Transverse colon (tissue), 4 donors: Measurements from ENCODE around the gene USP24.

Experiments used
- CTCF ChIP-seq, 5 experiments: fragments of 200-600 bp in 3 of 5; fragments of 450-650 bp in 2 of 5; sonication (generic) in 3 of 5; IDR thresholded peaks; 1 replicate in 2 of 5; 2 replicates in 3 of 5; pipeline ENCODE4 v1.5.1; 2016 to 2017; ENCODE audit warnings: antibody characterized with exemption in 5 of 5, inconsistent platforms in 3 of 5, mild to moderate bottlenecking in 2 of 5, moderate library complexity in 1 of 5
- EP300 ChIP-seq: sonication (generic); formaldehyde crosslinking; IDR thresholded peaks from one replicate; pipeline ENCODE4 v1.6.1; 2017; ENCODE audit warnings: antibody characterized with exemption, low read depth
- POLR2A ChIP-seq: fragments of 450-650 bp; IDR thresholded peaks from one replicate; pipeline ENCODE4 v1.6.1; 2016; ENCODE audit warnings: antibody characterized with exemption, mild to moderate bottlenecking, moderate library complexity
- POLR2AphosphoS5 ChIP-seq, 3 donors: sonication (generic); formaldehyde crosslinking; IDR thresholded peaks; one replicate each; pipeline ENCODE4 v1.6.1; 2016; ENCODE audit warnings: antibody characterized with exemption in 3 of 3

GRCh38 chr1:55047611-55048010 is 167.6 kb downstream of the USP24 start:
- TF ChIP-seq POLR2A = no peak
- no peak for TF ChIP-seq CTCF (IDR thresholded peaks at IDR 0.05)
- TF ChIP-seq EP300 = no peak
- no peak for TF ChIP-seq POLR2AphosphoS5 (IDR thresholded peaks at IDR 0.05)
